K562 (cell line): ENCODE measurements around the gene RARA. TPM values are rescaled to one million over a fixed set of nuclear protein-coding genes. Genes with fewer than 3 reads are reported as not detected.

Experiments used
- ATAC-seq: fragments of 200-7000 bp; cut with Tn5 transposase; 3 replicates; pipeline ENCODE4 v1.9.1; 2020; ENCODE audit warnings: moderate library complexity
- BruUV-seq: library from RNA; stranded (reverse); fragments of 400-500 nt; replicated peaks from 2 replicates; lab custom pipeline; 2021; lab: Mats Ljungman, UMichigan
- CTCF ChIA-PET: fragments of 300-600 bp; formaldehyde crosslinking; extraction: SDS; loops from one replicate; lab custom pipeline; 2021; ENCODE audit warnings: low intra/inter-chr PET ratio; lab: Yijun Ruan, JAX
- POLR2A ChIA-PET: fragments of 300-600, 350-650 bp; sonication (Branson Sonifier 250); formaldehyde crosslinking; extraction: SDS; loops from one replicate; lab custom pipeline; 2021; ENCODE audit warnings: antibody characterized with exemption, inconsistent platforms; lab: Yijun Ruan, JAX
- DNase-seq, 4 experiments: peaks; one replicate each; pipeline versions ENCODE4 v3.0.0 to v3.0.0-alpha.2; 2011 to 2018; ENCODE audit warnings: low spot score in 3 of 4, mixed read lengths in 3 of 4; ENCODE audit errors: extremely low read depth in 1 of 4
- FAIRE-seq: peaks from 2 replicates; lab custom pipeline; 2011; peaks lifted over from hg19 to GRCh38; lab: Jason Lieb, UNC
- H2AFZ ChIP-seq: 2 replicates; pipeline ENCODE4 v1.6.0; 2011; ENCODE audit warnings: low read depth, low read length, control low read depth, inconsistent platforms
- H3K27ac ChIP-seq: fragments of 200-600 bp; 3 replicates; pipeline ENCODE4 v1.8.0; 2011; ENCODE audit warnings: low read depth, mild to moderate bottlenecking, control low read depth, inconsistent platforms, low read length, moderate library complexity, mixed read lengths; ENCODE audit errors: extremely low read depth
- H3K27me3 ChIP-seq, 2 experiments: fragments of 300-600 bp in 1 of 2; 2 replicates in 1 of 2; 3 replicates in 1 of 2; pipeline versions ENCODE4 v1.6.0 to v1.8.0; 2011; ENCODE audit warnings: inconsistent platforms in 2 of 2, low read length in 2 of 2, mild to moderate bottlenecking in 1 of 2, mixed read lengths in 1 of 2, moderate library complexity in 1 of 2; ENCODE audit not compliant: control insufficient read depth in 2 of 2, insufficient read depth in 2 of 2
- H3K36me3 ChIP-seq: fragments of 300-600 bp; 3 replicates; pipeline ENCODE4 v1.8.0; 2011; ENCODE audit warnings: mild to moderate bottlenecking, low read length, inconsistent platforms; ENCODE audit not compliant: control insufficient read depth, insufficient read depth
- H3K4me1 ChIP-seq, 2 experiments: fragments of 200-600 bp in 1 of 2; replicated peaks in 1 of 2; 2 replicates in 1 of 2; 3 replicates in 1 of 2; pipeline versions ENCODE4 v1.5.1 to v1.8.0; 2011; ENCODE audit warnings: inconsistent platforms in 2 of 2, low read length in 2 of 2, mild to moderate bottlenecking in 1 of 2, mixed read lengths in 1 of 2, moderate library complexity in 1 of 2; ENCODE audit not compliant: control insufficient read depth in 2 of 2, insufficient read depth in 2 of 2
- H3K4me2 ChIP-seq: 2 replicates; pipeline ENCODE4 v1.6.1; 2011; ENCODE audit warnings: low read length, control low read depth, inconsistent platforms, mixed read lengths; ENCODE audit not compliant: insufficient read depth
- H3K4me3 ChIP-seq: fragments of 200-600 bp; sonication (generic), shearing (Covaris generic); 2 replicates; pipeline ENCODE4 v1.5.1; 2016; ENCODE audit warnings: control low read depth, inconsistent platforms
- H3K79me2 ChIP-seq: fragments of 200-600 bp; 3 replicates; pipeline ENCODE4 v1.8.0; 2011; ENCODE audit warnings: low read length, inconsistent platforms; ENCODE audit not compliant: control insufficient read depth, insufficient read depth
- H3K9ac ChIP-seq, 2 experiments: 2 replicates each; pipeline versions ENCODE4 v1.6.0 to v1.6.1; 2011; ENCODE audit warnings: low read depth in 2 of 2, low read length in 2 of 2, control low read depth in 1 of 2, inconsistent platforms in 1 of 2, mild to moderate bottlenecking in 1 of 2, mixed read lengths in 1 of 2; ENCODE audit not compliant: insufficient read depth in 1 of 2
- H3K9me1 ChIP-seq: one replicate; pipeline ENCODE4 v1.6.0; 2011; ENCODE audit warnings: inconsistent platforms, mild to moderate bottlenecking, low read length, moderate library complexity; ENCODE audit not compliant: control insufficient read depth, insufficient read depth
- H3K9me3 ChIP-seq: replicated peaks from 2 replicates; pipeline ENCODE4 v1.5.1; 2011; ENCODE audit warnings: low read depth, low read length, inconsistent platforms; ENCODE audit not compliant: control insufficient read depth, insufficient read depth
- H4K20me1 ChIP-seq: replicated peaks from 2 replicates; pipeline ENCODE4 v1.6.1; 2011; ENCODE audit warnings: low read length, inconsistent platforms, mixed read lengths; ENCODE audit not compliant: control insufficient read depth, insufficient read depth
- FOXK1 ChIP-seq: sonication (generic); formaldehyde crosslinking; IDR thresholded peaks from 2 replicates; pipeline ENCODE4 v1.8.0; 2022; ENCODE audit warnings: missing genetic modification reagents, mild to moderate bottlenecking, borderline replicate concordance
- GABPA ChIP-seq: fragments of 200-800 bp; sonication (Bioruptor generic); conservative IDR thresholded peaks from 2 replicates; pipeline ENCODE4 v1.6.1; 2016; ENCODE audit warnings: low read depth, missing genetic modification characterization, missing compliant biosample characterization
- HDAC2 ChIP-seq: fragments of 450-650 bp; IDR thresholded peaks from 2 replicates; pipeline ENCODE4 v1.6.1; 2016; ENCODE audit warnings: mild to moderate bottlenecking
- RBBP5 ChIP-seq: fragments of 200-600 bp; sonication (generic); IDR thresholded peaks from 2 replicates; pipeline ENCODE4 v1.6.1; 2012; ENCODE audit warnings: borderline replicate concordance, mild to moderate bottlenecking, low read length, control low read depth, inconsistent platforms; ENCODE audit not compliant: insufficient read depth, poor library complexity, severe bottlenecking
- RBM15 ChIP-seq: fragments of 200-400 bp; formaldehyde crosslinking; IDR thresholded peaks from 2 replicates; pipeline ENCODE4 v1.6.1; 2018; ENCODE audit warnings: mild to moderate bottlenecking, low read length, moderate library complexity; ENCODE audit not compliant: insufficient read depth
- RBM22 ChIP-seq: fragments of 200-400 bp; formaldehyde crosslinking; IDR thresholded peaks from 2 replicates; pipeline ENCODE4 v1.6.1; 2018; ENCODE audit warnings: low read length, low read depth; ENCODE audit not compliant: poor library complexity, severe bottlenecking
- RHOXF2B ChIP-seq: fragments of 250-450 bp; sonication (Bioruptor Pico); conservative IDR thresholded peaks from 2 replicates; pipeline ENCODE4 v1.5.1; 2021
- SMARCE1 ChIP-seq: fragments of 450-650 bp; IDR thresholded peaks from 2 replicates; pipeline ENCODE4 v1.7.1; 2016; ENCODE audit warnings: mild to moderate bottlenecking
- ZNF12 ChIP-seq: sonication (generic); formaldehyde crosslinking; IDR thresholded peaks from 2 replicates; pipeline ENCODE4 v1.4.0; 2020; ENCODE audit warnings: mild to moderate bottlenecking, missing genetic modification reagents
- ZNF717 ChIP-seq: fragments of 250-450 bp; sonication (Bioruptor Pico); IDR thresholded peaks from 2 replicates; pipeline ENCODE4 v1.5.0; 2021
- WGBS: fragments of 100-300 bp; shearing (Covaris generic); methylation state at CpG from one replicate; pipeline ENCODE4 v1.1.6; 2016; ENCODE audit warnings: low coverage, mixed read lengths; ENCODE audit not compliant: insufficient coverage; ENCODE audit errors: missing lambda C conversion rate; 5-methylcytosine and 5-hydroxymethylcytosine counted together
- in situ Hi-C: fragments of 300-500 bp; cut with MboI; formaldehyde crosslinking; loops from 4 replicates; pipeline ENCODE4 v1.15.0; 2018; ENCODE audit warnings: inconsistent platforms, mixed read lengths
- intact Hi-C: fragments of 100-400 bp; cut with micrococcal nuclease; formaldehyde crosslinking; loops from 2 replicates; pipeline ENCODE4 v1.14.2; 2022
- polyA plus RNA-seq, 8 experiments: library from polyadenylated mRNA; depleted of rRNA in 4 of 8; stranded (reverse) in 5 of 8; unstranded in 3 of 8; fragments of >200 nt; fragmentation: Nextera tagmentation in 2 of 8; fragmentation: Illumina TruSeq in 1 of 8; extraction: Ambion mirVana in 2 of 8; extraction: Trizol in 1 of 8; gene quantifications; 2 replicates each; pipeline versions ENCODE4 v1.2.1 to v1.2.3, GENCODE V29; 2011 to 2014; ENCODE audit warnings: inconsistent platforms in 1 of 8, missing spikeins in 1 of 8
- total RNA-seq, 7 experiments: library from RNA; depleted of rRNA in 6 of 7; stranded (reverse); fragments of >200 nt in 6 of 7; fragmentation: Illumina TruSeq in 2 of 7; extraction: Trizol in 2 of 7; gene quantifications; 2 replicates each; pipeline versions ENCODE4 v1.2.1 to v1.2.3, GENCODE V29; 2011 to 2021; ENCODE audit warnings: low replicate concordance in 1 of 7
- TF ChIP-seq, protein P1 (sequence below): sonication (generic); formaldehyde crosslinking; IDR thresholded peaks from 2 replicates; pipeline ENCODE4 v1.8.1; 2022; ENCODE audit warnings: missing genetic modification reagents
- TF ChIP-seq, protein P2 (sequence below): sonication (generic); formaldehyde crosslinking; IDR thresholded peaks from 2 replicates; pipeline ENCODE4 v1.8.0; 2022; ENCODE audit warnings: mild to moderate bottlenecking, missing genetic modification reagents
- TF ChIP-seq, protein P3 (sequence below): fragments of 200-800 bp; sonication (Bioruptor generic); IDR thresholded peaks from 2 replicates; pipeline ENCODE4 v1.6.1; 2017; ENCODE audit warnings: missing genetic modification characterization, missing compliant biosample characterization

Gene RARA
- total and polyA plus RNA-seq, 9 of the 15 experiments (the other 6 are each of a cell fraction or from before 2014, with no cell fraction given) = 0.10 to 28.0 (median 7.9) TPM

DNA sequence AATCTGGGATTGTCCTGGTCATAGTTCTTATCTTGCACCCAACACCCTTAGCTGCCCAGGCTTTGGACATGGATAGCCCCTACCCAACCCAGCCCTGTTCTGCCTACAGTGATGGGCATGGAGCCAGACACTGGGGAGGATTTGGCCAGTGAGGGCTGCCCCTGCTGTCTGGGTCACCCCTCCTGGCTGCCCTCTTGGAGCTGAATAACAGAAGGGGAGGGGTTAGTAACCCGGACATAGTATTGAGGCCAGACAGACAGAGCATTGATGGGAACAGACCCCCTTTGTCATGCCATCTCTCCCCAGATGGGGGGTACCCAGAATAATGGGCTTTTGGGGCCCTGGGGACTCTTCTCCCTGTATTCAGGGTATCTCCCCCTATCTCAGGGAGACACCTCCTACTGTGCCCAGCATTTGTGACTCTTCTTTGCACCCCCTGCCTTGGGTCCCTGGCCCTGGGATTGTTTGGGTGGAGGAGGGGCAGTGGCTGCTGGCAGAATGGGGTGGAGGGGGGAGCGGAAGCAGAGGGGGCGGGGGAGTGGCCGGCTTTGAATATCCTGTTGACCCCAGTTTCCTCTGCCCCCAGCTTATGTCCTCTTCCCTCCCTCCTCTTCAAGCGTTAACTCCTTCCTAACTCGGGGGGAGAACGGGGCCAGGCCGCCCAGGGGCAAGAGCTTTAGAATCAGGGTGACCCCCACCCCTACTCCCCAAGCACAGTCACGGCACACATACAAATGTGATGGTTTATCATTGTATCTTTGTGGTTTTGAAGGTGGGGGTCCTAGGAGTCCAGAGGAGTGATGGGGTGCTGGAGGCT, 38.5 kb downstream of the RARA start:
- Histone ChIP-seq H3K4me1 (peaks cover 50 to 74% of the 10 kb centered on the region in 2 experiments), H3K27ac (peak overlapping the region; percentile 15; the same call in 1 of the 3 replicates), H3K9me3 (no peaks in the 10 kb centered on the region), H3K9ac (peak overlapping the region; percentile 16 to 44; a peak in 2 of 4 replicates), H3K36me3 (peaks cover 46% of the 10 kb centered on the region; the same call in 2 of the 3 replicates), H3K27me3 (no peaks in the 10 kb centered on the region), H3K79me2 (peaks cover 64% of the 10 kb centered on the region), H3K4me2 (peak overlapping the region; percentile 38; the same call in 1 of the 2 replicates), H3K9me1 (no peaks in the 10 kb centered on the region), H2AFZ (no peak overlapping the region), H4K20me1 (0 out of 2 replicates have a peak, but pooled peaks cover 3% of the 10 kb centered on the region), H3K4me3 (no peak overlapping the region)
- ATAC-seq = no peak
- in situ Hi-C loops (no loop called here), intact Hi-C loops (no loop called here)
- 33% methylated on average over 4 of the region's 9 CpGs for WGBS
- DNase-seq = peak in 2 of 4 experiments; percentile 49 to 52
- no TSS peak for BruUV-seq
- TF ChIP-seq ZNF717 (CRISPR knock-in tag) = no peak
- no peak for TF ChIP-seq RBM15
- TF ChIP-seq RBM22 = no peak
- peak; percentile 77 for TF ChIP-seq GABPA (tag)
- TF ChIP-seq HDAC2 = no peak
- no peak for TF ChIP-seq SMARCE1
- TF ChIP-seq RHOXF2B (CRISPR knock-in tag) = no peak
- TF ChIP-seq RBBP5 = no peak
- TF ChIP-seq, protein P1, sequence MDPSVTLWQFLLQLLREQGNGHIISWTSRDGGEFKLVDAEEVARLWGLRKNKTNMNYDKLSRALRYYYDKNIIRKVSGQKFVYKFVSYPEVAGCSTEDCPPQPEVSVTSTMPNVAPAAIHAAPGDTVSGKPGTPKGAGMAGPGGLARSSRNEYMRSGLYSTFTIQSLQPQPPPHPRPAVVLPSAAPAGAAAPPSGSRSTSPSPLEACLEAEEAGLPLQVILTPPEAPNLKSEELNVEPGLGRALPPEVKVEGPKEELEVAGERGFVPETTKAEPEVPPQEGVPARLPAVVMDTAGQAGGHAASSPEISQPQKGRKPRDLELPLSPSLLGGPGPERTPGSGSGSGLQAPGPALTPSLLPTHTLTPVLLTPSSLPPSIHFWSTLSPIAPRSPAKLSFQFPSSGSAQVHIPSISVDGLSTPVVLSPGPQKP (CRISPR knock-in tag) = no peak
- no peak for TF ChIP-seq ZNF12
- no peak for TF ChIP-seq FOXK1 (CRISPR knock-in tag)
- TF ChIP-seq, protein P2, sequence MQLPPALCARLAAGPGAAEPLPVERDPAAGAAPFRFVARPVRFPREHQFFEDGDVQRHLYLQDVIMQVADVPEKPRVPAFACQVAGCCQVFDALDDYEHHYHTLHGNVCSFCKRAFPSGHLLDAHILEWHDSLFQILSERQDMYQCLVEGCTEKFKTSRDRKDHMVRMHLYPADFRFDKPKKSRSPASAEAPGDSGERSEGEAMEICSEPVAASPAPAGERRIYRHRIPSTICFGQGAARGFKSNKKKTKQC (CRISPR knock-in tag) = no peak
- TF ChIP-seq, protein P3, sequence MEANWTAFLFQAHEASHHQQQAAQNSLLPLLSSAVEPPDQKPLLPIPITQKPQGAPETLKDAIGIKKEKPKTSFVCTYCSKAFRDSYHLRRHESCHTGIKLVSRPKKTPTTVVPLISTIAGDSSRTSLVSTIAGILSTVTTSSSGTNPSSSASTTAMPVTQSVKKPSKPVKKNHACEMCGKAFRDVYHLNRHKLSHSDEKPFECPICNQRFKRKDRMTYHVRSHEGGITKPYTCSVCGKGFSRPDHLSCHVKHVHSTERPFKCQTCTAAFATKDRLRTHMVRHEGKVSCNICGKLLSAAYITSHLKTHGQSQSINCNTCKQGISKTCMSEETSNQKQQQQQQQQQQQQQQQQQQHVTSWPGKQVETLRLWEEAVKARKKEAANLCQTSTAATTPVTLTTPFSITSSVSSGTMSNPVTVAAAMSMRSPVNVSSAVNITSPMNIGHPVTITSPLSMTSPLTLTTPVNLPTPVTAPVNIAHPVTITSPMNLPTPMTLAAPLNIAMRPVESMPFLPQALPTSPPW (CRISPR knock-in tag) = peak; percentile 86
- POLR2A ChIA-PET = interaction anchor here (1.1 kb wide), 1 partner anchor 11 kb away, joined by 4 read pairs; no protein-coding TSS in a partner anchor
- CTCF ChIA-PET = no interaction called here
- no peak for FAIRE-seq
